GM20431 (cell line): ENCODE measurements around the gene PRKAG2.
"Not testable (repeated sequence)": the region's sequence is repeated elsewhere in the genome, so short reads cannot be mapped to it uniquely, and the experiment has no call there.

ENCODE experiments used
- in situ Hi-C: fragments of 300-500 bp; cut with MseI, MboI; formaldehyde crosslinking; loops from one replicate; pipeline ENCODE4 v1.15.0; 2020; ENCODE audit warnings: low sequenced_read_pairs; ENCODE audit not compliant: unreplicated experiment

Gene PRKAG2

DNA sequence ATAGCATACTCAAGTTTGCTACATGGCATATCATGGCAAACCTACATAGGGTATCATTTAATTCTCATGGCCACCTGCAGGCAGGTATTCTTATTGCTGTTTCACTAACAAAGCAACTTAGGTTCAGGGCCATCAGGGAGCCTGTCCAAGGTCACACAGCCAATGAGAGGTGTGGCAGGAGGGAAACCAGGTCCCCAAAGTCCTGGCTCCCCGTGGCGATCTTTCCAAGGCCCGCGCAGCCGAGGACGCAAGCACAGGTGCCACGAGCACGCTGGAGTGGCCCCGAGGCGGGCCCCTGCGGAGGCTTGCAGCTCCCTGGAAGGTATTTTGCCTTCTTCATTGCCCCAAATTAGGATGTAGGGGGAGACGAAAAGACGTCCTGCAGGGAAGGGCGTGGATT lies 20.8 kb downstream of the PRKAG2 start:
- in situ Hi-C loops, result no loop called here

GRCh38 chr7:151854720-151855071 lies 22.2 kb downstream of the PRKAG2 start:
- in situ Hi-C loops, result no loop called here

- in situ Hi-C loops, result no loop called here
Measured at GRCh38 chr7:151853896-151854719, 22.8 kb downstream of the PRKAG2 start.

DNA sequence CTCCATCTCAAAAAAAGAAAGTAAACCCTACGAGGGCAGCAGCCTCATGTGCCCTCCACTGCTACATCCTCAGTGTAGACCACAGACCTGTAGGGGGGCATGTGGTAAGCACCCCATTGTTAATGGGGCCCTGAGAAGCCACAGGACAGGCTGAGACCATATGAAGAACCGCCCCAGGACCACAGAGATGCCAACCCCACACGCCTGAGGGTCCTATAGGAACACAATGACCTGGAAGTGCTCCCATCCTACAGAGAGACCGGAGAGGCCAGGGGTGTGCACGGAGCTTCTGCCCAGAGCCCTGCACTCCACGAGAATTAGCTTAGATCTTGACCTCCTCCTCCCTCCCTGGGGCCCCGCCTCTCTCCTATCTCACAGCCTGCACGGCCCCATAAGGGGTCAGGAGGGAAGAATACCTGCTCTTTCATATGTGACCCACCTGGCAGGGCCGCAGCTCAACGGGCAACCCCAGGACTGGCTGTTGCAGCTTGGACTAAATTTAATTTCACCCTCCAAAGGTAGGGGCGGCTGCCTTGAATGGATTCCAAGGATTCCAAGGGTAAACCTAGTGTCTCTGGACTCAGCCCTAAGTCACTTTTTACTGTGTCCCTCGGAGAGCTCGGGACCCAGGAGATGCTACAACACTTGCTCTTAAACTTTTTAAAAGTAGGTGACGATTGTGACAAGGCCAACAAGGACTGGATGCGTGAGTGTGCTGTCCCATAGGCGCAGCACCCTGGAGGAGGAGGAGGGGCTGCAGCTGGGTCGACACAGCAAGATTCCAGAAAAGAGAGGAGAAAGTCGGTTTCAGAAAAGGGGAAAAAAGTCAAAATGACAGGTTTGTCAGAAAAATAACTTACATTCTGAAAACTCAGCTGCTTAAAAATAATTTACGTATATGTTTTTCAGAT lies 24.2 kb downstream of the PRKAG2 start:
- in situ Hi-C loops, result no loop called here

DNA sequence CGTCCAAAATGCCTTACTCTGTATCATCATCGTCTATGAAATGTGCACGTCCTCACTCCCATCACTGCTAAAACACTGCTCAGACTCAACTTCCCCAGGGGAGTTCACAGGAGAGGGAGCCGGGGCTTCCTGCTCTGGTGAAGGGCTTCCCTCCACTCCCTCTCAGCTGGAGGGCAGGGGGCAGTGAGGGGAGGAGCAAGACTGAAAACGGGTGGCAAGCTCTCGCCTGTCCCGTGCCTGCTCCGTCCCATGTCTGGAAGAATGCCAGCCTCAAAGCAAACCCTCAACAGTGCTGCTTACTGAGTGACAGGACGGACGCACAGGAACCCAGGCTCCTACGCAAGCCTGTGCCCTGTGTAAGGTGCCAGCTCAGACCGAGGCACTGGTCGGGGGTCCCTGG lies 25.1 kb downstream of the PRKAG2 start:
- in situ Hi-C loops, result no loop called here

DNA sequence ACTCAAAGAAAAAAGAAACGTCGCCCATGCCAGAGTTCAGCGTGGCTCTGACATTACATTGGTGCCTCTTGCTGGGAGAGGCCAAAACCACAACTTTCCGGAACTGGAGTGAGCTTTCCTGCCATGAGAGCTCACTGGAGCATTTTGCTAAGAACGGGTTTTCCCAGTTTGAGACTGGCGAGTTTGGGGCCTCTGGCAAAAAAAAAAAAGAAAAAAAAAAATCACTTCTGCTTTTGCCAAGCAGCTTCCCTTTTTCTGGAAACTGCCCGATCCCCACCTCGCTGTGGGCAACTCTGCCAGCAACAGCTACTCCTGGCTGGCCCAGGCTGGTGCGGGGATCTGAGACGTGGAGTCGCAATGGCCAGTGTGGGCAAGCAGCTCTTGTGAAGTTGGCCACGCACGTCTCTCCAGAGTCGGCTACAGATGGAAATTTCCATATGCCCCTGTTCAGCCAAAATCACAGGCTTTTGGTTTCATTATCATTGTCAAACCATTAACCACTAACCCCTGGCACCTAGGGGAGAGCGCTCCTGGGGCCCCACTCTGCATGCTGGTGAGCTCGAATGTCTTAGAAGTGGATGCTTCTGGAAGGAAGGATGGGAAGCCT lies 25.7 kb downstream of the PRKAG2 start:
- in situ Hi-C loops, result no loop called here

DNA sequence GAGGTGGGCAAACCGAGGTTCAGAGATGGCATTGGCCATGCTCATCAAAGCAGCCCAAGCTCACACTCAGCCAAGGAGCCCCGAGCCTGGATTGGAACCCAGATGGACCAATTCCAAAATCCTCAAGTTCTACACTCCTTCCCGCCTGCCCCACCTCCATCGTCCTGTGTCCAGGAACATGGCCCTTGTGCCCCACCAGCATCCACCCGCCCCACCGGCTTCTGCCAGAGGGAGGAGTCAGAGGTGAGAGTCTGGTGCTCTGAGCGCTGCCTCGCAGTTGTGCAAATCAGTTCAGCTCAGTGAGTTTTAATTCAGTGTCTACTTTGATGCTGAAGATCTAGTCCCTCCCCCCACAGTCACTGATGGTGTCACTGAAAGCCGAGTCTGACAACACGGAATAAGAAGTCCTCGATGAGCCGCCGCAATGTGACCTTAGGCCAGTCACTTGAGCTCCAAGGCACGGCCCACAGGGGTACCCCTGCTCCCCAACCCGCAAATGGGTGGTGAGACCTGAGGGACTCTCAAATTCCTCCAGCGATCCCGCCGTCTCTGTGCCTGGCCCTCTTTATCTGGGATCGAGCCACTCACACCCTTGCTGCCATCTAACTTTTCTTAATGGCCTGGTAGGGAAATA lies 26.3 kb downstream of the PRKAG2 start:
- in situ Hi-C loops, result no loop called here

DNA sequence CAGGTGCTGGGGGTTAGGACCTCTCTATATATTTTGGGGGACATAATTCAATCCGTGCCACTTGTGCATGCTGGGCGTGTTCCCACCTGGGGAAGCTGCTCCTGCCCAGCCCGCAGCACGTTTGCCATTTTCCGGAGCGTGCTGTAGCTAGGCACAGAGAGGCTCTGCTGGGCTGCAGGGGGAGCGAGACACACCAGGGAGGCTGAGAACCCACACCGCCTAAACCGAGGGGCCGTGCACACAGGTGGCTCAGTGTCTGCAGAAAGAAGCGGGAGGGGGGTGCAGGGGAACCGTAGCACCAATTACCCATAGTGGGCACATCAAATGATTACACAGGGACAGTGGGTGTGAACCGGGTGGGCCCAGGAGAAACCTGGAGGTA lies 27.0 kb downstream of the PRKAG2 start:
- in situ Hi-C loops, result no loop called here

GRCh38 chr7:151849008-151849878 lies 27.7 kb downstream of the PRKAG2 start:
- in situ Hi-C loops, result no loop called here

GRCh38 chr7:151847681-151848081 lies 29.2 kb downstream of the PRKAG2 start:
- in situ Hi-C loops, result no loop called here

- in situ Hi-C loops, result no loop called here
Measured at GRCh38 chr7:151847136-151847535, 29.8 kb downstream of the PRKAG2 start.

DNA sequence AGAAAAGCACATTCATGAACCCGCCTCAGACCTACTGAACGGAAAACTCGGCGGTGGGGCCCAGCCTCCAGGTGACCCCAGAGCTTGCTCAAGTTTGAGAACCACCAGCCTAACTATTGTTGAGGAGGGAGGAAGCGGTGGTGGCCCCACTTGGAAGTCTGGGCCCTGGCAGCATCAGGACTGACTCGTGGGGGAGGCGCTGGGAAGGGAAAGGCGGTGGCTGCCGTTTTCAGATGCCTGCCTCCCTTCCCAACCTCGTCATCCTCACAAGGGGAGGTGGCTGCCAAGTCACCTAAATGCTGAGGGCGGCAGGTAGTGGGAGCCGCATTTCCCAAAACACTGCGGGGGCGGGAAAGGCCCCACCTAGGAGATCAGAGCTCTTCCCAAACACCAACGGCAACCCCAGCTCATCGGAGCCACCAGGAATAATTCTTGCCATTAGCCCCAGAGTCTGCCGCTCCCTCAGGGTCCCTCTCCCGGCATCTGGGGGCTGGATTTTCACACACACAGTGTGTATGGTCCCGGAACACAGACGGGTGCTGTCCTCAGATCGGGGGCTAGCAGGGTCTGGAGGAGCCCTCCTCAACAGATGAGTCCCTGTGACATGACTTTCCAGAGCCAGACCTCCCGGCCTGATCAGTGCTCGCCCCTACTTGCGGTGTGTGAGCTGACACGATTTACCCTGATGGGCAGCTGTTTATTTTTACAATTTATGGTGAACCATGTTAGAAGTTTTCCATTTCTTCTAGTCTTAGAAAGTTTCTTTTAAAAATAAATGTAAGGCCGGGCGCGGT lies 31.3 kb downstream of the PRKAG2 start:
- in situ Hi-C loops, result no loop called here

DNA sequence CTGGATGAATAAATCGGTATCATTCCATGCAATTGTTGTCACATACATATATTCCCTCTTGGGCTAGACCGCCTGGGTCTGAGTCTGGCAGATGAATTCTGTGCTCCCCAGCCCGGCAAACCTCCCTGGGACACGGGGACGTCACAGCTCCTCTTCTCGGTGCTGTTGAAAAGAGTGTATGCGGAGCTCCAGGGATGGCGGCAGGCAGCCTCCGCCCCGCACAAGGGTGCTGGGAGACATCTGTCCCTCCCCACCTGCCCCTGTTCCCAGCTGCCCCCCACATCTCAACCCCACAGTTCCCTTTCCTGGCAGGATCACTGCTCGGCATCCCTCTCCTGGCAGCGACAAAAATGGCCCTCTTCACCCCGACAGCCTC lies 32.1 kb downstream of the PRKAG2 start:
- in situ Hi-C loops, result no loop called here

GRCh38 chr7:151844071-151844824 lies 32.7 kb downstream of the PRKAG2 start:
- in situ Hi-C loops, result no loop called here

DNA sequence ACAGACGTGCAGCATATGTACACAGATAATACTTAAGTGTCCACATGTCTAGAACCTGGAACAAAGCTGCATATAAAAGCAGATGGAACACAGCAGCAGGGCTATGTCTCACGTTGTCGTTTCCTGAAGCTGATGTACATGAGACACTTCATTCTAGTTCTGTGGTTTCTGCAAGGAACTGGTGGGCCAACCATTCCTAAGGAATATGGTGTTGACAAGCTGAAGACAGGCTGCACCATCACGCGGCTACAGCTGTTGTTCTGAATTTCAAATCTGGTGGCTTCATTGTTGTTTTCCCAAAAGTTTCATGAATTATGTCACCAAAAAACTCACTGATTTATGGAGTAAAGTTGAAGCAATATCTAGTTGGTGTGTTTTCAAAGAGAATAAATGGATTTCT lies 33.7 kb downstream of the PRKAG2 start:
- in situ Hi-C loops, result no loop called here

DNA sequence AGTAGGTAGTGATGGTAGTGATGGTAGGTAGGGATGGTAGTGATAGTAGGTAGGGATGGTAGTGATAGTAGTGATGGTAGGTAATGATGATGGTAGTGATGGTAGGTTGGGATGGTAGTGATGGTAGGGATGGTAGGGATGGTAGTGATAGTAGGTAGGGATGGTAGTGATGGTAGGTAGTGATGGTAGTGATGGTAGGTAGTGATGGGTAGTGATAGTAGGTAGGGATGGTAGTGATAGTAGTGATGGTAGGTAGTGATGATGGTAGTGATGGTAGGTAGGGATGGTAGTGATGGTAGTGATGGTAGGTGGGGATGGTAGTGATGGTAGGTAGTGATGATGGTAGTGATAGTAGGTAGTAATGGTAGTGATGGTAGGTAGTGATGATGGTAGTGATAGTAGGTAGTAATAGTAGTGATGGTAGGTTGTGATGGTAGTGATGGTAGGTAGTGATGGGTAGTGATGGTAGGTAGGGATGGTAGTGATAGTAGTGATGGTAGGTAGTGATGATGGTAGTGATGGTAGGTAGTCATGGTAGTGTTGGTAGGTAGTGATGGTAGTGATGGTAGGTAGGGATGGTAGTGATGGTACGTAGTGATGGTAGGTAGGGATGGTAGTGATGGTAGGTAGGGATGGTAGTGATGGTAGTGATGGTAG lies 35.4 kb downstream of the PRKAG2 start:
- in situ Hi-C loops, result not testable (repeated sequence)

GRCh38 chr7:151840088-151840910 lies 36.6 kb downstream of the PRKAG2 start:
- in situ Hi-C loops, result no loop called here
